ENCODE measurements around the gene BAIAP2L2. TPM values are rescaled to one million over a fixed set of nuclear protein-coding genes. Genes with fewer than 3 reads are reported as not detected.

The BAIAP2L2 gene
- total RNA-seq, 2 donors from 2014 or later, result 0.14 to 5.5 TPM

DNA sequence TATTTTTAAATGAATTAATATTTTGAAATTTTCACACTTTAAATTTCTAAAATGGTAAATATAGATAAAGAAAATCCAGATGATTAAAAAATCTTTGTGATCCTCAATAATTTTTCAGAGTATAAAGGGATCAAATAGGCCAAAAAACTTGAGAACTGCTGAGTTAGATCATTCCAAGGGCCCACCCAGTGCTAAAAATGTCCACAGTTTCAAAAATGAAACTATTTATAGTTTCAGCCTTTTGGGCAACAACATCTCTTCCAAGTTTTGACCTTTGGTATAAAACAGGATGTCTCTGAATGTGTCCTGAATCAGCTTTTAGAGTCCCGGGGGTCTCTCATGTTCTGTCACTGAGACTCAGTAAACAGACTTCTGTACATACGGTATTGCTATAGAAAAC lies 20.9 kb upstream of the BAIAP2L2 start:
- intact Hi-C loops (cut with DNase I), result no loop called here
- Histone ChIP-seq H3K27ac (no peak overlapping the region), H3K4me3 (no peak overlapping the region), H3K9me3 (no peaks in the 10 kb centered on the region), H3K4me1 (replicated peaks) (no peaks in the 10 kb centered on the region), H3K27me3 (replicated peaks; ENCODE audit: insufficient read depth) (no peaks in the 10 kb centered on the region), H3K36me3 (no peaks in the 10 kb centered on the region)
- no peak for DNase-seq (ENCODE audit: low spot score)
- 66% methylated on average over 2 of the region's 2 CpGs for WGBS
- TF ChIP-seq POLR2A (IDR thresholded peaks at IDR 0.05), result no peak
- TF ChIP-seq, protein P1, sequence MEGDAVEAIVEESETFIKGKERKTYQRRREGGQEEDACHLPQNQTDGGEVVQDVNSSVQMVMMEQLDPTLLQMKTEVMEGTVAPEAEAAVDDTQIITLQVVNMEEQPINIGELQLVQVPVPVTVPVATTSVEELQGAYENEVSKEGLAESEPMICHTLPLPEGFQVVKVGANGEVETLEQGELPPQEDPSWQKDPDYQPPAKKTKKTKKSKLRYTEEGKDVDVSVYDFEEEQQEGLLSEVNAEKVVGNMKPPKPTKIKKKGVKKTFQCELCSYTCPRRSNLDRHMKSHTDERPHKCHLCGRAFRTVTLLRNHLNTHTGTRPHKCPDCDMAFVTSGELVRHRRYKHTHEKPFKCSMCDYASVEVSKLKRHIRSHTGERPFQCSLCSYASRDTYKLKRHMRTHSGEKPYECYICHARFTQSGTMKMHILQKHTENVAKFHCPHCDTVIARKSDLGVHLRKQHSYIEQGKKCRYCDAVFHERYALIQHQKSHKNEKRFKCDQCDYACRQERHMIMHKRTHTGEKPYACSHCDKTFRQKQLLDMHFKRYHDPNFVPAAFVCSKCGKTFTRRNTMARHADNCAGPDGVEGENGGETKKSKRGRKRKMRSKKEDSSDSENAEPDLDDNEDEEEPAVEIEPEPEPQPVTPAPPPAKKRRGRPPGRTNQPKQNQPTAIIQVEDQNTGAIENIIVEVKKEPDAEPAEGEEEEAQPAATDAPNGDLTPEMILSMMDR (IDR thresholded peaks at IDR 0.05), result no peak
- no peak for TF ChIP-seq POLR2AphosphoS5 (IDR thresholded peaks at IDR 0.05)

DNA sequence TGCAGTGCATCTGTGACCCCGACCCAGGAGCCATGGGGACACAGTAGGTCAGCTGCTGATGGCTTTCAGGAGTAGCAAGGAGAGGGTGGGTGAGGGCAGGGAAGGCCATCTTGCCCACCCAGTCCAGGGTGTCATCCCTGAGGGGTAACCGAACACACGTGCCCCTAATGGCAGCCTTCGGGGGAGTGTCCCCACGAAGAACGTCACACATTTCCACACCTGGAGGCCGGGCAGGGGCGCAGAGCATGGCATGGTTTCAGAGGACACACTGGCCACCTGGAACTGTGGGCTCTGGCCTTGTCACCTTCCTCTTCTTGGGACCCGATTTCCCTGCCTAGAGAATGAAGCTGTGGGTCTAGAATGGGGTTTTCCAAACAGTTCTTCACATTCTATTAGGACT lies 19.4 kb upstream of the BAIAP2L2 start:
- DNase-seq (ENCODE audit: low spot score), result no peak
- Histone ChIP-seq H3K9me3 (no peaks in the 10 kb centered on the region), H3K4me1 (replicated peaks) (no peaks in the 10 kb centered on the region), H3K27me3 (replicated peaks; ENCODE audit: insufficient read depth) (no peaks in the 10 kb centered on the region), H3K4me3 (no peak overlapping the region), H3K27ac (no peak overlapping the region), H3K36me3 (no peaks in the 10 kb centered on the region)
- intact Hi-C loops (cut with DNase I), result no loop called here
- no peak for TF ChIP-seq POLR2A (IDR thresholded peaks at IDR 0.05)
- TF ChIP-seq, protein P1 (IDR thresholded peaks at IDR 0.05), result no peak
- no peak for TF ChIP-seq POLR2AphosphoS5 (IDR thresholded peaks at IDR 0.05)
- 87% methylated on average over 9 of the region's 9 CpGs for WGBS

DNA sequence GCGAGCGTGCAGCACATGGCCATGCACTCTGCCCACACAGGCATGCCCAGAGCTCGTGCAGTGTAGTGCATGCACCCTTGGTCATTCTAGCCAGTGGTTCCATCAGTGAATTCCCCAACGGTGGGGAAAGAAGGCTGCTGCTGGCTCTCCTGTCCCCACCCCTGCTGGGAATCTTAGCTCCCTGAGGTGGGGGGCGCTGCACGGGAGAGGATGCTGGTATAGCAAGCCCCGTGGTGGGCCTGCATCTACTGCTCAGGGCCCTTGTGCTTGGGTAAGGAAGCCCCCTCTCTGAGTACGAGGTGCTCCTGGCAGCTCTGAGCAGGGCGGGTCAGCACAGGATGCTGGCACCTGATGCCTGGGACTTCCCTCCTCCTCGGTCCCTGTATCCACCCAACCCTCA lies 18.5 kb upstream of the BAIAP2L2 start:
- Histone ChIP-seq H3K27me3 (replicated peaks; ENCODE audit: insufficient read depth) (no peaks in the 10 kb centered on the region), H3K4me1 (replicated peaks) (no peaks in the 10 kb centered on the region), H3K9me3 (no peaks in the 10 kb centered on the region), H3K4me3 (no peak overlapping the region), H3K36me3 (no peaks in the 10 kb centered on the region), H3K27ac (no peak overlapping the region)
- 79% methylated on average over 10 of the region's 10 CpGs for WGBS
- no peak for DNase-seq (ENCODE audit: low spot score)
- intact Hi-C loops (cut with DNase I), result no loop called here
- no peak for TF ChIP-seq POLR2AphosphoS5 (IDR thresholded peaks at IDR 0.05)
- TF ChIP-seq POLR2A (IDR thresholded peaks at IDR 0.05), result no peak
- TF ChIP-seq, protein P1 (IDR thresholded peaks at IDR 0.05), result no peak

DNA sequence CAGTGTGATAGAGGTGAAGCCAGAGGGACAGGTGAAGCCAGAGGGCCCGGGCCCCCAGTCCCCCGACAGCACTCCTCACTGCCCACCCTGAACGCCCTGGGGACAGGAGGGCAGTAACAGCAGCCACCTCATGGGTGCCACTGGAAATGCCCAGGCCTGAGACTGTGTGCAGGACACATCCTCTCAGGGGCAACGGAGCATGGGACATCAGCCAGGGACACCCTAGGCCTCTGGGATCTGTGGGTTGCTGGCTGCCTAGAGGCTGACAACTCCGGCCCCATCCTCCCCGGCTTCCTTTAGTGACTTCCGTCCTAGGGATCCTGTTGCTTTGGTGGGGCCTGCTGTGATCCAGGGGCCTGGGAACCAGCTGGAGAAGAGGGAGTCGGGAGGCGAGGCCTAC lies 17.4 kb upstream of the BAIAP2L2 start:
- no peaks in the 10 kb centered on the region for H3K9me3 ChIP-seq
- 93% methylated on average over 9 of the region's 9 CpGs for whole genome bisulfite sequencing
- H3K27me3 ChIP-seq (replicated peaks; ENCODE audit: insufficient read depth), result no peaks in the 10 kb centered on the region
- no peaks in the 10 kb centered on the region for H3K4me1 ChIP-seq (replicated peaks)
- TF ChIP-seq POLR2A (IDR thresholded peaks at IDR 0.05) (no peak), POLR2AphosphoS5 (IDR thresholded peaks at IDR 0.05) (no peak)
- TF ChIP-seq, protein P1 (IDR thresholded peaks at IDR 0.05), result no peak
- no peak overlapping the region for H3K4me3 ChIP-seq
- H3K36me3 ChIP-seq, result no peaks in the 10 kb centered on the region
- no peak overlapping the region for H3K27ac ChIP-seq
- DNase-seq (ENCODE audit: low spot score), result no peak
- intact Hi-C loops (cut with DNase I), result no loop called here

DNA sequence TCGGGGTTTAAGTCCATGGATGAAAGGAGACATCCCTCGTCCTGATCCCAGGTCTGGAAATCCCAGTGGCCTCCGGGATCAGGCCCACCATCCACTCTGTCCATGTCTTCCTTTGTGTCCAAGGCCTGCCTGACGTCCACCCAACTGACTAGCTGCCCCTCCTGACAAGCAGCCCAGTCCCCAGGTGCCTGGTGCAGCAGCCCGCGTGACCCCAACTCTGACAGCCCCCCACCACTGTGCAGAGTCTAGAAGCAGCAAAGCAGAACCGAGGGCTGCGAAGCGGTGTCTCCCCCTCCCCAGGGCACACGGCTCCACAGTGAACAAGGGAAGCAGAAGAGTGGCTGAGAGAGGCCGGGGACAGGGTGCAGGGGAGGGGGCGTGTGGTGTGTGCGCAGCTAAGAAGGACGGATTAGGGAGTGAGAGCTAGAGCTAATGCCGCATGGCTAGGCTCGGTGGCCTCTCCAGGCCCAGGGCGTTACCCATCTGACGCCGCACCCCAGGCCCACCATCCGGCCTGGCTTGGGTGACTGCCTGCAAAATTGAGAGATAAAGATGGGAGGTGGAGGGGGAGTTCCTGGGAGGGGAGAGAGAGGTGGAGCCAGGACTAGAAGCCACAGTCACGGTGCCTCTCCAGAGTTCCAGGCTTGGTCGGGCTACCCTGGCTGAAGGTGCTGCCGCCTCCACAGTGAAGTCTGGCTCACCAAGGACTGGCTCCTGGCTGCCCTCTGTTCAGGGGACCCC lies 16.6 kb upstream of the BAIAP2L2 start:
- H3K27me3 ChIP-seq (replicated peaks; ENCODE audit: insufficient read depth), result no peaks in the 10 kb centered on the region
- no peaks in the 10 kb centered on the region for H3K36me3 ChIP-seq
- H3K4me3 ChIP-seq, result no peak overlapping the region
- H3K27ac ChIP-seq, result no peak overlapping the region
- 90% methylated on average over 23 of the region's 23 CpGs for WGBS
- no peak for DNase-seq (ENCODE audit: low spot score)
- no peaks in the 10 kb centered on the region for H3K4me1 ChIP-seq (replicated peaks)
- TF ChIP-seq, protein P1 (IDR thresholded peaks at IDR 0.05), result no peak
- TF ChIP-seq POLR2AphosphoS5 (IDR thresholded peaks at IDR 0.05), result no peak
- TF ChIP-seq POLR2A (IDR thresholded peaks at IDR 0.05), result no peak
- intact Hi-C loops (cut with DNase I), result no loop called here
- no peaks in the 10 kb centered on the region for H3K9me3 ChIP-seq

Measured in prostate gland (tissue), 2 donors.